Kidney (tissue), 14 donors: Measurements from ENCODE around the gene C4orf17. TPM values are rescaled to one million over a fixed set of nuclear protein-coding genes. Genes with fewer than 3 reads are reported as not detected.

ENCODE experiments used
- DNase-seq, 5 donors: peaks; one replicate each; pipeline ENCODE4 v3.0.0-alpha.2; 2013 to 2020
- FAIRE-seq: peaks from 2 replicates; lab custom pipeline; 2012; peaks lifted over from hg19 to GRCh38; lab: Jason Lieb, UNC
- H3K27ac ChIP-seq, 2 donors: one replicate each; pipeline ENCODE4 v1.7.0; 2013; ENCODE audit warnings: low read depth in 2 of 2, low read length in 2 of 2, inconsistent platforms in 1 of 2
- H3K27me3 ChIP-seq: one replicate; pipeline ENCODE4 v1.7.1; 2013; ENCODE audit warnings: low read length, inconsistent platforms; ENCODE audit not compliant: control insufficient read depth, insufficient read depth
- H3K36me3 ChIP-seq, 3 donors: one replicate each; pipeline versions ENCODE4 v1.7.0 to v1.7.1; 2013; ENCODE audit warnings: low read length in 3 of 3, control low read depth in 1 of 3, inconsistent platforms in 1 of 3; ENCODE audit not compliant: insufficient read depth in 3 of 3, control insufficient read depth in 2 of 3
- H3K4me1 ChIP-seq, 3 donors: one replicate each; pipeline versions ENCODE4 v1.7.0 to v1.7.1; 2013; ENCODE audit warnings: low read length in 3 of 3, inconsistent platforms in 1 of 3, low read depth in 1 of 3; ENCODE audit not compliant: control insufficient read depth in 2 of 3, insufficient read depth in 2 of 3
- H3K4me3 ChIP-seq, 3 donors: one replicate each; pipeline versions ENCODE4 v1.7.0 to v1.8.1; 2013; ENCODE audit warnings: low read length in 3 of 3, control low read depth in 1 of 3, inconsistent platforms in 1 of 3
- H3K9ac ChIP-seq, 3 donors: one replicate each; pipeline versions ENCODE4 v1.7.0 to v1.7.1; 2013; ENCODE audit warnings: low read length in 3 of 3, control low read depth in 1 of 3, inconsistent platforms in 1 of 3
- H3K9me3 ChIP-seq, 3 donors: one replicate each; pipeline versions ENCODE4 v1.7.0 to v1.7.1; 2013; ENCODE audit warnings: low read length in 3 of 3, control low read depth in 1 of 3, inconsistent platforms in 1 of 3; ENCODE audit not compliant: control insufficient read depth in 2 of 3, insufficient read depth in 1 of 3
- intact Hi-C: fragments of 100-400 bp; cut with DNase I; formaldehyde crosslinking; loops from one replicate; pipeline ENCODE4 v1.11.1; 2022
- polyA plus RNA-seq: library from polyadenylated mRNA; stranded (reverse); fragments of 350-450 nt; fragmentation: Illumina TruSeq; extraction: RNeasy Lipid Tissue Mini Kit (QIAGEN cat#74804); gene quantifications from one replicate; pipeline ENCODE4 v1.2.3, GENCODE V29; 2014; ENCODE audit warnings: low read depth, low replicate concordance; ENCODE audit not compliant: insufficient read depth
- total RNA-seq: library from RNA; stranded (reverse); fragmentation: NEBNext Ultra II Directional; extraction: Animal tissue kit (Norgen Biotek cat#: 25700); gene quantifications from one replicate; pipeline ENCODE4 v1.2.1, GENCODE V29; 2021
- TF ChIP-seq, protein P1 (sequence below): IDR thresholded peaks from 3 replicates; pipeline ENCODE4 v1.5.1; 2012; ENCODE audit warnings: mild to moderate bottlenecking, moderate library complexity, borderline replicate concordance; ENCODE audit not compliant: insufficient read depth; ENCODE audit errors: extremely low read depth
- donor health status: control.
- donor health status: control.
- donor health status: control.
- donor health status: control.
- donor health status: control.
- donor health status: DM: yes; HTN: yes; CAD: no.
- donor health status: Normal renal cell carcinoma (clear cell type).

C4orf17 gene
- total and polyA plus RNA-seq, 2 donors from 2014 or later: not detected

DNA sequence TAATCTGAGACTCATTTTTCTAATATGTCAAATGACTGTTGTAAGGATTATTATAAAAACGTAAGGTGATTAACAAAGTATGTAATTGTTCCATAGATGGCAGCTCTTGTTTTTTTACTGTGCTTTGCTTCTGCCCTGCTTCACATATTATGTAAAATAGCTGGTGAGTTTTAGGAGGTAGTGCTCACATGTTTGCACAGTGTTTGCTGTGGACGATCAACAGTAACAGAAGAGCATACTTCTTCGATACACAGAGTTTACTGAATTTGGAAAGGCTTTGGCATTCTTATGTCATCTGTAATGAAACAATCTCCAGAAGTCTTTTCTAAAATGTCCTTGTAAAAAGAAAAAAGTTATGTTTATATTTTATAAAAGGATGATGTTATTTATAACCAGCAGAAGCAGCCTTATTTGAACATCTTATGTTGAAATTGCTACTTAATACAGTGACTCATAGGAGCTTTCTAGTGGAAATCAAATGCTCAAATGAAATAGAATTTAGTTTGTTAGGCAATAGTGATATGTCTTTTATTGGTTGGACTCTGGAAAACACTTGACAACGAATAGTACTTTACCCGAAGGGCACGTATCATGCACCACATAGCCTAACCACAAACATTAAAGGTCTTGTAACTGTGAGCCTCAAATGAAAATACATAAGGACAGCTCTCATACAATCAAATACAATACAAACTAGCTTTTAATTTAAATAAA lies 61.9 kb downstream of the C4orf17 start:
- TF ChIP-seq, protein P1, sequence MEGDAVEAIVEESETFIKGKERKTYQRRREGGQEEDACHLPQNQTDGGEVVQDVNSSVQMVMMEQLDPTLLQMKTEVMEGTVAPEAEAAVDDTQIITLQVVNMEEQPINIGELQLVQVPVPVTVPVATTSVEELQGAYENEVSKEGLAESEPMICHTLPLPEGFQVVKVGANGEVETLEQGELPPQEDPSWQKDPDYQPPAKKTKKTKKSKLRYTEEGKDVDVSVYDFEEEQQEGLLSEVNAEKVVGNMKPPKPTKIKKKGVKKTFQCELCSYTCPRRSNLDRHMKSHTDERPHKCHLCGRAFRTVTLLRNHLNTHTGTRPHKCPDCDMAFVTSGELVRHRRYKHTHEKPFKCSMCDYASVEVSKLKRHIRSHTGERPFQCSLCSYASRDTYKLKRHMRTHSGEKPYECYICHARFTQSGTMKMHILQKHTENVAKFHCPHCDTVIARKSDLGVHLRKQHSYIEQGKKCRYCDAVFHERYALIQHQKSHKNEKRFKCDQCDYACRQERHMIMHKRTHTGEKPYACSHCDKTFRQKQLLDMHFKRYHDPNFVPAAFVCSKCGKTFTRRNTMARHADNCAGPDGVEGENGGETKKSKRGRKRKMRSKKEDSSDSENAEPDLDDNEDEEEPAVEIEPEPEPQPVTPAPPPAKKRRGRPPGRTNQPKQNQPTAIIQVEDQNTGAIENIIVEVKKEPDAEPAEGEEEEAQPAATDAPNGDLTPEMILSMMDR: no peak
- DNase-seq: no peak
- no peak overlapping the region for H3K4me3 ChIP-seq
- no peak overlapping the region for H3K9ac ChIP-seq
- intact Hi-C loops: no loop called here
- H3K27me3 ChIP-seq: no peaks in the 10 kb centered on the region
- H3K9me3 ChIP-seq: no peaks in the 10 kb centered on the region
- FAIRE-seq: no peak
- H3K36me3 ChIP-seq: no peaks in the 10 kb centered on the region
- no peaks in the 10 kb centered on the region for H3K4me1 ChIP-seq
- H3K27ac ChIP-seq: no peak overlapping the region

DNA sequence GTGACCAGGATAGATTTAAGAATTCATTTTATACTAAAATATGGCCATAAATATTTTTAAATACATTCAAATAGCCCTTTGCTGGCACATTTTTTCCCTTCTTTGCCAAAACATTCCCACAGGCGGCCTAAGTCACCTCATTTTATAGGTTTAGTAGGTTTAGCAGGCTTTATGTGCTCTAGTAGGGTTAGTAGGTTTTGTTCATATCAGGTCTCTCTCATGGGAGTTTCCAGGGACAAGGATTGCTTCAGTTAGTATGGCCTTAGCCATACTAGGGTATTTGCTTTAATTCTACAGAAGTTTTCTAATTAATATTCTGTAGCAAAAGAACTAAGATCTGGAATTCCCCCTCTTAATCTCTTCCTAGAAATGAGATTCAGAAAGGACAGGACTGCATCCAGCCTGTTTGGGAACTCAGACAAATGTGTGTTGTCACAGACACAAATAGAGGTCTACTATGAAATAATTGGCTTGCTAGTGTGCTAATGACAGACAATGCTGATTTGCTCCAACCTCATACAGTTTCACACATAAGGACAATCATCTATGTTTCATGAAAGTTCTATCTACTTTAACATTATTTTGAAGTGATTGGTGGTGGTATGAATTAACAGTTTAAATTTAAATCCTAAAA lies 63.0 kb downstream of the C4orf17 start:
- no peaks in the 10 kb centered on the region for H3K27me3 ChIP-seq
- no peaks in the 10 kb centered on the region for H3K36me3 ChIP-seq
- FAIRE-seq (no peak), DNase-seq (no peak)
- no peaks in the 10 kb centered on the region for H3K4me1 ChIP-seq
- no peak overlapping the region for H3K27ac ChIP-seq
- no peaks in the 10 kb centered on the region for H3K9me3 ChIP-seq
- intact Hi-C loops: no loop called here
- no peak overlapping the region for H3K9ac ChIP-seq
- TF ChIP-seq, protein P1: no peak
- H3K4me3 ChIP-seq: no peak overlapping the region

DNA sequence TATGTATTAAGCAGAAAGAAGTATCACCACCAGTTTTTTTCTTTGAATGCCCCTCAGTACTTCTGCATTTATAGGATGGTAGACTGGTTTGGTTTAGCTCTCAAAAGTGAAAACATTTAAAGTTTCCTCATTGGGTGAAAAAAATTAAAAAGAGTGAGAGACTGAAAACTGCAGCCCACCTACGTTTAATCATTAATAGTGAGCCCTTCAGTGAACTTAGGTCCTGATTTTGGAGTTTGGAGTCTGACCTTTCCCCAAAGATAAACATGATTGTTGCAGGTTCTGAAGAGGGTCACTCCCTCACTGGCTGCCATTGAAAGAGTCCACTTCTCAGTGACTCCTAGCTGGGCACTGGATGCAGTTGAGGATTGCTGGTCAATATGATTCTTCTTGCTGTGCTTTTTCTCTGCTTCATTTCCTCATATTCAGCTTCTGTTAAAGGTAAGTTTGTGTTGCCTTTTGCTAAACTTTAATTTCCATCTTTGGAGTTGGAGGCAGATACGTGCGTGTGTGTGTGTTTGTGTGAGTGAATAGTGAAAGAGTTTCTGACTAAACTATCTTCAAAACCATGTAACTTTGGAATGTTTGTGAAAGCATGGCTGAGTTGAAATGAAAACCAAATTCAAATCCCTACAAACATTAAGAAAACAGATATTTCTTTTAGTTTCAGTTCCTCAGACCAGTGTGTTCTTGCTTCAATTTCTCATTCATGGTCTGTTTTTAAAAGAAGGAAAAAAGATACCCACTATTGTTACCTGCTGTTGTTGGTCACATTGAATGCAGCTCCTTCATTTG lies 63.9 kb downstream of the C4orf17 start, which contains the start of gene MTTP:
Gene MTTP, plus strand, starts transcription at position 295 of the 795 bp plus-strand sequence. Its CDS starts 86 bp downstream, at position 381.
- peak within 1 kb of the TSS in 2 of 3 donors; percentile 57 to 70 for H3K4me3 ChIP-seq
- TF ChIP-seq, protein P1: no peak
- no peaks in the 10 kb centered on the region for H3K9me3 ChIP-seq
- no peaks in the 10 kb centered on the region for H3K4me1 ChIP-seq
- no peaks in the 10 kb centered on the region for H3K36me3 ChIP-seq
- no peak within 1 kb of the TSS for H3K27ac ChIP-seq
- H3K27me3 ChIP-seq: no peaks in the 10 kb centered on the region
- no peak for FAIRE-seq
- intact Hi-C loops: no loop called here
- DNase-seq: peak in 1 of 5 donors; percentile 7
- H3K9ac ChIP-seq: no peak within 1 kb of the TSS
